PFSK-1 (cell line): ENCODE data around the gene SSH2.

ENCODE experiments used
- FOXP2 ChIP-seq: optimal IDR thresholded peaks from 2 replicates; pipeline ENCODE3; 2011; ENCODE audit warnings: borderline replicate concordance, control low read depth, inconsistent platforms; ENCODE audit not compliant: insufficient read depth; ENCODE audit errors: extremely low read length, extremely low read depth
- POLR2AphosphoS5 ChIP-seq: IDR thresholded peaks from 2 replicates; pipeline ENCODE4 v1.6.1; 2012; ENCODE audit warnings: low read depth, mild to moderate bottlenecking, control low read depth, low read length, moderate library complexity
- SIN3A ChIP-seq: IDR thresholded peaks from 2 replicates; pipeline ENCODE4 v1.6.1; 2012; ENCODE audit warnings: mild to moderate bottlenecking, low read length, moderate library complexity, borderline replicate concordance; ENCODE audit not compliant: insufficient read depth
- TAF1 ChIP-seq: IDR thresholded peaks from 2 replicates; pipeline ENCODE4 v1.6.1; 2012; ENCODE audit warnings: low read length, control low read depth, borderline replicate concordance; ENCODE audit not compliant: insufficient read depth
- TF ChIP-seq, protein P1 (sequence below), 2 experiments: IDR thresholded peaks; 2 replicates each; pipeline versions ENCODE4 v1.6.1 to v1.8.0; 2011 to 2012; ENCODE audit warnings: low read depth in 2 of 2, low read length in 2 of 2, control low read depth in 1 of 2, inconsistent platforms in 1 of 2, mild to moderate bottlenecking in 1 of 2, moderate library complexity in 1 of 2; ENCODE audit not compliant: insufficient read depth in 1 of 2

The SSH2 gene

DNA sequence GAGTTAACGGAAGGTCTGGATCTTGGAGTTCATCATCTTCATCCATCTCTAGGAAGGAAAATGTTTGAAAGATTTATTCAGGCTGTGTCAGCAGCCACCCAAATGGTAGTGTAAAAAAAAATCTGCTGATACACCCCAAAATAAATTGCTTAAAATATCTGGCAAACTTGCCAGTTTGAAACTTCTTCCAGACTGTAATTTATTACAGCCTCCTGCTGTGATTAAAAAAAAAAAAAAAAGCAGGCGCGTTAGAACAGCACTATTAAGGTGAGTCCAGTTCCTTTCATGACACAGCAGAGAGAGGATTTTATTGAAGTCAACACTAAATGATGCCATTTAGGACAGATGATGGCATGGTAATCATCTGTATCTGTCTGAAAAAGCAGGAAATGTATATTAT, 166.8 kb downstream of the SSH2 start:
- TF ChIP-seq FOXP2 (no peak), POLR2AphosphoS5 (no peak), TAF1 (no peak), SIN3A (no peak)
- TF ChIP-seq, protein P1, sequence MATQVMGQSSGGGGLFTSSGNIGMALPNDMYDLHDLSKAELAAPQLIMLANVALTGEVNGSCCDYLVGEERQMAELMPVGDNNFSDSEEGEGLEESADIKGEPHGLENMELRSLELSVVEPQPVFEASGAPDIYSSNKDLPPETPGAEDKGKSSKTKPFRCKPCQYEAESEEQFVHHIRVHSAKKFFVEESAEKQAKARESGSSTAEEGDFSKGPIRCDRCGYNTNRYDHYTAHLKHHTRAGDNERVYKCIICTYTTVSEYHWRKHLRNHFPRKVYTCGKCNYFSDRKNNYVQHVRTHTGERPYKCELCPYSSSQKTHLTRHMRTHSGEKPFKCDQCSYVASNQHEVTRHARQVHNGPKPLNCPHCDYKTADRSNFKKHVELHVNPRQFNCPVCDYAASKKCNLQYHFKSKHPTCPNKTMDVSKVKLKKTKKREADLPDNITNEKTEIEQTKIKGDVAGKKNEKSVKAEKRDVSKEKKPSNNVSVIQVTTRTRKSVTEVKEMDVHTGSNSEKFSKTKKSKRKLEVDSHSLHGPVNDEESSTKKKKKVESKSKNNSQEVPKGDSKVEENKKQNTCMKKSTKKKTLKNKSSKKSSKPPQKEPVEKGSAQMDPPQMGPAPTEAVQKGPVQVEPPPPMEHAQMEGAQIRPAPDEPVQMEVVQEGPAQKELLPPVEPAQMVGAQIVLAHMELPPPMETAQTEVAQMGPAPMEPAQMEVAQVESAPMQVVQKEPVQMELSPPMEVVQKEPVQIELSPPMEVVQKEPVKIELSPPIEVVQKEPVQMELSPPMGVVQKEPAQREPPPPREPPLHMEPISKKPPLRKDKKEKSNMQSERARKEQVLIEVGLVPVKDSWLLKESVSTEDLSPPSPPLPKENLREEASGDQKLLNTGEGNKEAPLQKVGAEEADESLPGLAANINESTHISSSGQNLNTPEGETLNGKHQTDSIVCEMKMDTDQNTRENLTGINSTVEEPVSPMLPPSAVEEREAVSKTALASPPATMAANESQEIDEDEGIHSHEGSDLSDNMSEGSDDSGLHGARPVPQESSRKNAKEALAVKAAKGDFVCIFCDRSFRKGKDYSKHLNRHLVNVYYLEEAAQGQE (IDR thresholded peaks at IDR 0.05; ENCODE audit: insufficient read depth in 1 of 2, low read depth in 2 of 2, low read length in 2 of 2), result no peak

GRCh38 chr17:29761040-29761761, 168.8 kb downstream of the SSH2 start:
- peak; percentile 10 for TF ChIP-seq FOXP2
- no peak for TF ChIP-seq SIN3A
- TF ChIP-seq TAF1, result peak; percentile 65
- TF ChIP-seq POLR2AphosphoS5, result peak; percentile 54
- TF ChIP-seq, protein P1 (IDR thresholded peaks at IDR 0.05; ENCODE audit: insufficient read depth in 1 of 2, low read depth in 2 of 2, low read length in 2 of 2), result peak in 1 of 2 experiments; percentile 4; a peak in 1 of 4 replicates

- TF ChIP-seq FOXP2 (no peak), TAF1 (no peak), SIN3A (no peak), POLR2AphosphoS5 (no peak)
- TF ChIP-seq, protein P1 (IDR thresholded peaks at IDR 0.05; ENCODE audit: insufficient read depth in 1 of 2, low read depth in 2 of 2, low read length in 2 of 2), result no peak
Observed at GRCh38 chr17:29760279-29761039, 169.6 kb downstream of the SSH2 start.

- TF ChIP-seq FOXP2 (no peak), SIN3A (no peak), POLR2AphosphoS5 (no peak), TAF1 (no peak)
- TF ChIP-seq, protein P1 (IDR thresholded peaks at IDR 0.05; ENCODE audit: insufficient read depth in 1 of 2, low read depth in 2 of 2, low read length in 2 of 2), result no peak
Observed at GRCh38 chr17:29758255-29758654, 171.8 kb downstream of the SSH2 start.
